Ascending aorta (tissue), 2 donors: ENCODE measurements around the gene PCDHA7. TPM values are rescaled to one million over a fixed set of nuclear protein-coding genes. Genes with fewer than 3 reads are reported as not detected.
"Not testable (repeated sequence)": the region's sequence is repeated elsewhere in the genome, so short reads cannot be mapped to it uniquely, and the experiment has no call there.

Experiments
- DNase-seq, 2 donors: peaks; one replicate each; pipeline ENCODE4 v3.0.0-alpha.2; 2019; ENCODE audit warnings: low spot score in 2 of 2
- H3K27ac ChIP-seq, 2 donors: fragments of 200-600 bp; sonication (generic); one replicate each; pipeline ENCODE4 v1.5.1; 2016 to 2017; ENCODE audit warnings: mild to moderate bottlenecking in 1 of 2
- H3K27me3 ChIP-seq: fragments of 200-600 bp; sonication (generic); one replicate; pipeline ENCODE4 v1.5.1; 2017
- H3K36me3 ChIP-seq, 2 donors: fragments of 200-600 bp; sonication (generic); one replicate each; pipeline ENCODE4 v1.5.1; 2016
- H3K4me1 ChIP-seq, 2 donors: fragments of 200-600 bp; sonication (generic); one replicate each; pipeline ENCODE4 v1.5.1; 2016 to 2017; ENCODE audit warnings: mild to moderate bottlenecking in 1 of 2
- H3K4me3 ChIP-seq, 2 donors: fragments of 200-600 bp; sonication (generic); one replicate each; pipeline ENCODE4 v1.5.1; 2016 to 2017; ENCODE audit warnings: mild to moderate bottlenecking in 1 of 2
- H3K9me3 ChIP-seq, 2 donors: fragments of 200-600 bp; sonication (generic); one replicate each; pipeline ENCODE4 v1.5.1; 2016
- intact Hi-C: fragments of 100-400 bp; cut with DNase I; formaldehyde crosslinking; loops from one replicate; pipeline ENCODE4 v1.15.1; 2023
- total RNA-seq: library from RNA; depleted of rRNA; stranded (reverse); fragments of >200 nt; gene quantifications from one replicate; pipeline ENCODE4 v1.1.0, GENCODE V29; 2016
- TF ChIP-seq, protein P1 (sequence below), 3 experiments: fragments of 200-600 bp in 2 of 3; fragments of 450-650 bp in 1 of 3; sonication (generic) in 2 of 3; IDR thresholded peaks; one replicate each; pipeline ENCODE4 v1.5.1; 2016 to 2019; ENCODE audit warnings: antibody characterized with exemption in 3 of 3, mild to moderate bottlenecking in 1 of 3, moderate library complexity in 1 of 3

The PCDHA7 gene
- total RNA-seq, 1 donor from 2014 or later, result not detected

GRCh38 chr5:140822281-140822629, 11.8 kb upstream of the PCDHA7 start:
- H3K9me3 ChIP-seq, result peaks cover 10 to 40% of the 10 kb centered on the region in 2 donors
- H3K27ac ChIP-seq, result no peak overlapping the region
- DNase-seq, result no peak
- TF ChIP-seq, protein P1, sequence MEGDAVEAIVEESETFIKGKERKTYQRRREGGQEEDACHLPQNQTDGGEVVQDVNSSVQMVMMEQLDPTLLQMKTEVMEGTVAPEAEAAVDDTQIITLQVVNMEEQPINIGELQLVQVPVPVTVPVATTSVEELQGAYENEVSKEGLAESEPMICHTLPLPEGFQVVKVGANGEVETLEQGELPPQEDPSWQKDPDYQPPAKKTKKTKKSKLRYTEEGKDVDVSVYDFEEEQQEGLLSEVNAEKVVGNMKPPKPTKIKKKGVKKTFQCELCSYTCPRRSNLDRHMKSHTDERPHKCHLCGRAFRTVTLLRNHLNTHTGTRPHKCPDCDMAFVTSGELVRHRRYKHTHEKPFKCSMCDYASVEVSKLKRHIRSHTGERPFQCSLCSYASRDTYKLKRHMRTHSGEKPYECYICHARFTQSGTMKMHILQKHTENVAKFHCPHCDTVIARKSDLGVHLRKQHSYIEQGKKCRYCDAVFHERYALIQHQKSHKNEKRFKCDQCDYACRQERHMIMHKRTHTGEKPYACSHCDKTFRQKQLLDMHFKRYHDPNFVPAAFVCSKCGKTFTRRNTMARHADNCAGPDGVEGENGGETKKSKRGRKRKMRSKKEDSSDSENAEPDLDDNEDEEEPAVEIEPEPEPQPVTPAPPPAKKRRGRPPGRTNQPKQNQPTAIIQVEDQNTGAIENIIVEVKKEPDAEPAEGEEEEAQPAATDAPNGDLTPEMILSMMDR (IDR thresholded peaks at IDR 0.05), result no peak
- H3K27me3 ChIP-seq, result no peaks in the 10 kb centered on the region
- intact Hi-C loops, result no loop called here
- no peak overlapping the region for H3K4me3 ChIP-seq
- no peaks in the 10 kb centered on the region for H3K4me1 ChIP-seq
- no peaks in the 10 kb centered on the region for H3K36me3 ChIP-seq

- H3K4me1 ChIP-seq, H3K27ac ChIP-seq, H3K27me3 ChIP-seq, H3K36me3 ChIP-seq, intact Hi-C loops, H3K4me3 ChIP-seq, DNase-seq: not testable (repeated sequence)
- peaks cover 12 to 40% of the 10 kb centered on the region in 2 donors for H3K9me3 ChIP-seq
These were observed 11.1 kb upstream of the PCDHA7 start for GRCh38 chr5:140822969-140823368.

DNA sequence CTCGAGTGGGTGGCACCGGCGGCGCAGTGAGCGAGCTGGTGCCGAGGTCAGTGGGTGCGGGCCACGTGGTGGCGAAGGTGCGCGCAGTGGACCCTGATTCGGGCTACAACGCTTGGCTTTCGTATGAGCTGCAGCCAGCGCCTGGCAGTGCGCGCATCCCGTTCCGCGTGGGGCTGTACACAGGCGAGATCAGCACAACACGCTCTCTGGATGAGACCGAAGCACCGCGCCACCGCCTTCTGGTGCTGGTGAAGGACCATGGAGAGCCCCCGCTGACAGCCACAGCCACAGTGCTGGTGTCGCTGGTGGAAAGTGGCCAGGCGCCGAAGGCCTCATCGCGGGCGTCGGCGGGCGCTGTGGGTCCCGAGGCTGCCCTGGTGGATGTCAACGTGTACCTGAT, 10.6 kb upstream of the PCDHA7 start:
- Histone ChIP-seq H3K27me3 (no peaks in the 10 kb centered on the region), H3K4me1 (no peaks in the 10 kb centered on the region), H3K9me3 (peaks cover 17 to 43% of the 10 kb centered on the region in 2 donors), H3K4me3 (no peak overlapping the region), H3K36me3 (no peaks in the 10 kb centered on the region), H3K27ac (no peak overlapping the region)
- DNase-seq, result no peak
- TF ChIP-seq, protein P1 (IDR thresholded peaks at IDR 0.05), result no peak
- intact Hi-C loops, result no loop called here

- no peak for DNase-seq
- Histone ChIP-seq H3K27me3 (no peaks in the 10 kb centered on the region), H3K4me3 (peak within 1 kb of the TSS in 1 of 2 donors; percentile 22), H3K9me3 (peaks cover 12 to 50% of the 10 kb centered on the region in 2 donors), H3K4me1 (no peaks in the 10 kb centered on the region), H3K36me3 (no peaks in the 10 kb centered on the region), H3K27ac (no peak within 1 kb of the TSS)
- TF ChIP-seq, protein P1 (IDR thresholded peaks at IDR 0.05), result peak in 1 of 3 experiments; percentile 6
- intact Hi-C loops, result no loop called here
These were observed 6.2 kb upstream of the PCDHA7 start, which contains the start of gene PCDHA6 for GRCh38 chr5:140827704-140828361. TSS of gene PCDHA6 (plus strand) at chr5:140827960. CDS start at chr5:140828092, 132 bp downstream.

DNA sequence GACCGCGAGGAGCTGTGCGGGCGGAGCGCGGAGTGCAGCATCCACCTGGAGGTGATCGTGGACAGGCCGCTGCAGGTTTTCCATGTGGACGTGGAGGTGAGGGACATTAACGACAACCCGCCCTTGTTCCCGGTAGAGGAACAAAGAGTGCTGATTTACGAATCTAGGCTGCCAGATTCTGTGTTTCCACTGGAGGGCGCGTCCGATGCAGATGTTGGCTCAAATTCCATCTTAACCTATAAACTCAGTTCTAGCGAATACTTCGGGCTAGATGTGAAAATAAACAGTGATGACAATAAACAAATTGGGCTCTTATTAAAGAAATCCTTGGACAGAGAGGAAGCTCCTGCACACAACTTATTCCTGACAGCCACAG, 5.7 kb upstream of the PCDHA7 start:
- DNase-seq, result no peak
- H3K9me3 ChIP-seq, result peaks cover 9 to 54% of the 10 kb centered on the region in 2 donors
- H3K4me3 ChIP-seq, result peak overlapping the region in 1 of 2 donors; percentile 22
- intact Hi-C loops, result no loop called here
- H3K27ac ChIP-seq, result no peak overlapping the region
- TF ChIP-seq, protein P1 (IDR thresholded peaks at IDR 0.05), result no peak
- no peaks in the 10 kb centered on the region for H3K36me3 ChIP-seq
- H3K27me3 ChIP-seq, result no peaks in the 10 kb centered on the region
- H3K4me1 ChIP-seq, result no peaks in the 10 kb centered on the region

DNA sequence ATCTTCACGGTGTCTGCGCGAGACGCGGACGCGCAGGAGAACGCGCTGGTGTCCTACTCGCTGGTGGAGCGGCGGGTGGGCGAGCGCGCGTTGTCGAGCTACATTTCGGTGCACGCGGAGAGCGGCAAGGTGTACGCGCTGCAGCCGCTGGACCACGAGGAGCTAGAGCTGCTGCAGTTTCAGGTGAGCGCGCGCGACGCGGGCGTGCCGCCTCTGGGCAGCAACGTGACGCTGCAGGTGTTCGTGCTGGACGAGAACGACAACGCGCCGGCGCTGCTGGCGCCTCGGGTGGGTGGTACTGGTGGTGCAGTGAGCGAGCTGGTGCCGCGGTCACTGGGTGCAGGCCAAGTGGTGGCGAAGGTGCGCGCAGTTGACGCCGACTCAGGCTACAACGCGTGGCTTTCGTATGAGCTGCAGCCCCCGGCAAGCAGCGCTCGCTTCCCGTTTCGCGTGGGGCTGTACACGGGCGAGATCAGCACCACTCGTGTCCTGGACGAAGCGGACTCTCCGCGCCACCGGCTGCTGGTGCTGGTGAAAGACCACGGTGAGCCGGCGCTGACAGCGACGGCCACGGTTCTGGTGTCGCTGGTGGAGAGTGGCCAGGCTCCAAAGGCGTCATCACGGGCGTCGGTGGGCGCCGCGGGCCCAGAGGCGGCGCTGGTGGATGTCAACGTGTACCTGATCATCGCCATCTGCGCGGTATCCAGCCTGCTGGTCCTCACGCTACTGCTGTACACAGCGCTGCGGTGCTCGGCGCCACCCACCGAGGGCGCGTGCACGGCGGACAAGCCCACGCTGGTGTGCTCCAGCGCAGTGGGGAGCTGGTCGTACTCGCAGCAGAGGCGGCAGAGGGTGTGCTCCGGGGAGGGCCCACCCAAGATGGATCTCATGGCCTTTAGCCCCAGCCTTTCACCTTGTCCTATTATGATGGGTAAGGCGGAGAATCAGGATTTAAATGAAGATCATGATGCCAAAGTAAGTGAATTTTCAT, 4.3 kb upstream of the PCDHA7 start:
- DNase-seq, H3K36me3 ChIP-seq, intact Hi-C loops, H3K27me3 ChIP-seq, H3K27ac ChIP-seq, H3K4me1 ChIP-seq, H3K4me3 ChIP-seq: not testable (repeated sequence)
- peaks cover 9 to 64% of the 10 kb centered on the region in 2 donors for H3K9me3 ChIP-seq

- DNase-seq, H3K27ac ChIP-seq, H3K36me3 ChIP-seq, H3K27me3 ChIP-seq, H3K4me1 ChIP-seq, intact Hi-C loops, H3K4me3 ChIP-seq: not testable (repeated sequence)
- peaks cover 11 to 59% of the 10 kb centered on the region in 2 donors for H3K9me3 ChIP-seq
These were observed 455 bp downstream of the PCDHA7 start for GRCh38 chr5:140834439-140835008.
